NCI-H345 (cell line): ENCODE measurements around the gene ULBP3.
A peak's percentile ranks its signal among the peaks of the same experiment; 100 is the strongest.

Experiments used
- DNase-seq: peaks from one replicate; lab custom pipeline; 2025; lab: John Stamatoyannopoulos, UW

ULBP3 gene

GRCh38 chr6:150068720-150069648 is at the start of gene ULBP3:
Gene ULBP3, minus strand, starts transcription at chr6:150069121. Its CDS starts 55 bp downstream, at chr6:150069066.
- peak; percentile 82 for DNase-seq

- peak; percentile 83 for DNase-seq
These were observed 49.7 kb upstream of the ULBP3 start for GRCh38 chr6:150118627-150119026.

- peak; percentile 45 for DNase-seq
These were observed 49.3 kb upstream of the ULBP3 start for GRCh38 chr6:150118203-150118602.

GRCh38 chr6:150116200-150116800 is 47.4 kb upstream of the ULBP3 start:
- DNase-seq: peak; percentile 66

- no peak for DNase-seq
These were observed 46.8 kb upstream of the ULBP3 start for GRCh38 chr6:150115769-150116168.

- DNase-seq: no peak
These were observed 43.3 kb upstream of the ULBP3 start for GRCh38 chr6:150112233-150112632.

GRCh38 chr6:150102750-150103270 is 33.9 kb upstream of the ULBP3 start:
- DNase-seq: no peak

- DNase-seq: no peak
These were observed 31.8 kb upstream of the ULBP3 start for GRCh38 chr6:150100745-150101144.

- no peak for DNase-seq
These were observed 31.0 kb upstream of the ULBP3 start for GRCh38 chr6:150099953-150100352.

GRCh38 chr6:150099546-150099945 is 30.6 kb upstream of the ULBP3 start:
- no peak for DNase-seq

GRCh38 chr6:150098155-150098554 is 29.2 kb upstream of the ULBP3 start:
- DNase-seq: no peak

GRCh38 chr6:150093397-150093796 is 24.5 kb upstream of the ULBP3 start:
- no peak for DNase-seq

GRCh38 chr6:150091476-150091875 is 22.6 kb upstream of the ULBP3 start:
- DNase-seq: no peak

GRCh38 chr6:150090328-150090727 is 21.4 kb upstream of the ULBP3 start:
- no peak for DNase-seq

GRCh38 chr6:150088481-150089154 is 19.7 kb upstream of the ULBP3 start:
- DNase-seq: peak; percentile 89

GRCh38 chr6:150087336-150087735 is 18.4 kb upstream of the ULBP3 start:
- no peak for DNase-seq

GRCh38 chr6:150086026-150086425 is 17.1 kb upstream of the ULBP3 start:
- no peak for DNase-seq

GRCh38 chr6:150084426-150084825 is 15.5 kb upstream of the ULBP3 start:
- no peak for DNase-seq

- no peak for DNase-seq
These were observed 14.9 kb upstream of the ULBP3 start for GRCh38 chr6:150083839-150084238.

- no peak for DNase-seq
These were observed 12.8 kb upstream of the ULBP3 start for GRCh38 chr6:150081702-150082101.

- DNase-seq: no peak
These were observed 10.7 kb upstream of the ULBP3 start for GRCh38 chr6:150079604-150080003.

- DNase-seq: no peak
These were observed 9.9 kb upstream of the ULBP3 start for GRCh38 chr6:150078788-150079187.
